Neutrophil (primary cell): Measurements from ENCODE around the gene ABLIM1.

Experiments
- H3K27ac ChIP-seq: fragments of 200-600 bp; sonication (generic); 2 replicates; pipeline ENCODE4 v1.5.1; 2016; ENCODE audit warnings: mild to moderate bottlenecking, moderate library complexity
- H3K27me3 ChIP-seq: fragments of 200-600 bp; sonication (generic); 2 replicates; pipeline ENCODE4 v1.6.0; 2016; ENCODE audit warnings: mild to moderate bottlenecking
- H3K36me3 ChIP-seq: fragments of 200-600 bp; sonication (generic); 2 replicates; pipeline ENCODE4 v1.5.1; 2017
- H3K4me1 ChIP-seq, 2 experiments: fragments of 200-600 bp in 1 of 2; sonication (generic) in 1 of 2; 1 replicate in 1 of 2; 2 replicates in 1 of 2; pipeline versions ENCODE4 v1.5.1 to v1.6.1; 2013 to 2016; ENCODE audit warnings: low read depth in 1 of 2, low read length in 1 of 2, mild to moderate bottlenecking in 1 of 2, moderate library complexity in 1 of 2; ENCODE audit not compliant: control insufficient read depth in 1 of 2, insufficient read depth in 1 of 2
- H3K4me3 ChIP-seq, 2 experiments: fragments of 200-600 bp in 1 of 2; sonication (generic) in 1 of 2; 1 replicate in 1 of 2; 2 replicates in 1 of 2; pipeline ENCODE4 v1.5.1; 2013 to 2016; ENCODE audit warnings: low read depth in 1 of 2, low read length in 1 of 2, mild to moderate bottlenecking in 1 of 2, moderate library complexity in 1 of 2
- H3K9me3 ChIP-seq: fragments of 200-600 bp; sonication (generic); 2 replicates; pipeline ENCODE4 v1.5.1; 2016
- TF ChIP-seq, protein P1 (sequence below): fragments of 200-600 bp; sonication (generic); IDR thresholded peaks from 2 replicates; pipeline ENCODE4 v1.5.1; 2016; ENCODE audit warnings: antibody characterized with exemption

ABLIM1 gene

DNA sequence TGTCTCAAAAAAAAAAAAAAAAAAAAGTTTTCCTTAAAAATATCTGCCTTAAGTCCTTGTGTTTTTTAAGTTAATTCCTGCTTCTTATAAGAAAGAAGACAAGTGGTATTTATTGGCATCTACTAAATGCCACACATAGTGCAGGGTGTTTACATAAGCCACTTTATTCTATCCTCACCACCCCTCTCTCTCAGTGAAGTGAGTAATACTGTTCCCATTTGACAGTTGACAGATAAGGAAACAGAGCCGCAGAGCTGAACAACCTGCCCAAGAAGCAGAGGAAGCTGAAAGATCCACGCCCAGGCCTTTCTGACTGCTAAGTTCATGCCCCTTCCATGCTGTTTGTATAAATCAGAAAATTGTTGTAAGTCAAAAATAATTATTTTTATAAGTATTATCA, 54.1 kb downstream of the ABLIM1 start:
- Histone ChIP-seq H3K4me3 (no peak overlapping the region), H3K27ac (no peak overlapping the region), H3K27me3 (no peaks in the 10 kb centered on the region), H3K9me3 (no peaks in the 10 kb centered on the region), H3K4me1 (no peaks in the 10 kb centered on the region), H3K36me3 (no peaks in the 10 kb centered on the region)
- TF ChIP-seq, protein P1, sequence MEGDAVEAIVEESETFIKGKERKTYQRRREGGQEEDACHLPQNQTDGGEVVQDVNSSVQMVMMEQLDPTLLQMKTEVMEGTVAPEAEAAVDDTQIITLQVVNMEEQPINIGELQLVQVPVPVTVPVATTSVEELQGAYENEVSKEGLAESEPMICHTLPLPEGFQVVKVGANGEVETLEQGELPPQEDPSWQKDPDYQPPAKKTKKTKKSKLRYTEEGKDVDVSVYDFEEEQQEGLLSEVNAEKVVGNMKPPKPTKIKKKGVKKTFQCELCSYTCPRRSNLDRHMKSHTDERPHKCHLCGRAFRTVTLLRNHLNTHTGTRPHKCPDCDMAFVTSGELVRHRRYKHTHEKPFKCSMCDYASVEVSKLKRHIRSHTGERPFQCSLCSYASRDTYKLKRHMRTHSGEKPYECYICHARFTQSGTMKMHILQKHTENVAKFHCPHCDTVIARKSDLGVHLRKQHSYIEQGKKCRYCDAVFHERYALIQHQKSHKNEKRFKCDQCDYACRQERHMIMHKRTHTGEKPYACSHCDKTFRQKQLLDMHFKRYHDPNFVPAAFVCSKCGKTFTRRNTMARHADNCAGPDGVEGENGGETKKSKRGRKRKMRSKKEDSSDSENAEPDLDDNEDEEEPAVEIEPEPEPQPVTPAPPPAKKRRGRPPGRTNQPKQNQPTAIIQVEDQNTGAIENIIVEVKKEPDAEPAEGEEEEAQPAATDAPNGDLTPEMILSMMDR = no peak

DNA sequence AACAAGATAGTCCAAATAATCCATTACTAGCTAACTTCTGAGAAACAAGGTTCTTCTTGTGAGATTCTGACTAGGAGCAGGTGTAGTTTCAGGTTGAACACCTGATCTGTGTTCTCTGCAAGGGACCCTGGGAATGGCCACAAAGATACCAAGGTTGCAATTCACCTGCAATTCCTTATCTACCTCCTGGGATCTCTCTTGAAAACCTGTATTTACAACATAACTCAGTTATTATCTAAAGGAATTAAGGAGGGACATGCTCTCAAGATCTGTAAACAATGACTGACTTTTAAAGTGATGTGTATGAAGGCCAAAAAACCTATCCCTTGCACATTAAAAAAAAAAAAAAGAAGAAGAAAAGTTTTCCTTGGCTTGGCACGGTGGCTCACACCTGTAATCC, 54.8 kb downstream of the ABLIM1 start:
- Histone ChIP-seq H3K27ac (no peak overlapping the region), H3K36me3 (no peaks in the 10 kb centered on the region), H3K27me3 (no peaks in the 10 kb centered on the region), H3K9me3 (no peaks in the 10 kb centered on the region), H3K4me3 (no peak overlapping the region), H3K4me1 (no peaks in the 10 kb centered on the region)
- TF ChIP-seq, protein P1 = no peak

DNA sequence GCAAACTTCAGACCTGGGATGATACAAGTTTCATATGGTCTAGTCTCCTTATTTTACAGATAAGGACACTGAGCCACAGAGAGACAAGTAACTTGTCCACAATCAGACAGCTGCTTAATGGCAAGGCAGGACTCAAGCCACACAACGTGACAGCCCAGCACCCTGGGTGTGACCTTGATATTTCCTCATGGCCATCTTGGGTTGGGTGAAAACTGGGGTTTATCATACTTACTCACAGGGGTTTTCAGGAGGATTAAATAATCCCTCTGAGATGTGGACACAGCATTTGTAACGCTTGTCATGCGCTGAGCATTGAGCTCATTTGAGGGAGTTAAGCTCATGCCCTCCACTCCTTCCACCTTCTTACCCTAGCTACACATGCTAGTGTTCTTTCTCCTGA, 58.0 kb downstream of the ABLIM1 start:
- Histone ChIP-seq H3K27ac (no peak overlapping the region), H3K4me3 (no peak overlapping the region), H3K27me3 (no peaks in the 10 kb centered on the region), H3K9me3 (no peaks in the 10 kb centered on the region), H3K4me1 (no peaks in the 10 kb centered on the region), H3K36me3 (no peaks in the 10 kb centered on the region)
- TF ChIP-seq, protein P1 = no peak

DNA sequence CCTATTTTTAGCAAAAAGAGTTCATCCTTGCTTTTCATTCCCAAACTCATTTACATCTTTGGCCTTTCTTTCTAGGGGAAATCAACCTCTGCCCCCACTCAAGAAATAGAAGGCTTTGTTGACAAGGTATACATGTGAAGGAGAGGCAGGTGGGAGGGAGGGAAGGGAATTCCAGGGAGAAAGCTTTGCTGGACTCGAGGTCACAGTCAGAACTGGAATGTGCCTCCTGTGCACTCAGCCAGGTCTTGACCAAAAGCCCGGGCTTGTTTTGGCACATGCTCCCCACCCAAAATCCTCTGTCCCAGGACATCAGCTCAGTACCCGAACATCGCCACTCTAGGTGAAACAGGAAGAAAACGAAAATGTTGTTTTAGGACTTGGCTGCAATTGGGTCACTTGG, 61.3 kb downstream of the ABLIM1 start:
- Histone ChIP-seq H3K4me3 (no peak overlapping the region), H3K27ac (no peak overlapping the region), H3K9me3 (no peaks in the 10 kb centered on the region), H3K36me3 (no peaks in the 10 kb centered on the region), H3K27me3 (no peaks in the 10 kb centered on the region), H3K4me1 (no peaks in the 10 kb centered on the region)
- TF ChIP-seq, protein P1 = no peak

DNA sequence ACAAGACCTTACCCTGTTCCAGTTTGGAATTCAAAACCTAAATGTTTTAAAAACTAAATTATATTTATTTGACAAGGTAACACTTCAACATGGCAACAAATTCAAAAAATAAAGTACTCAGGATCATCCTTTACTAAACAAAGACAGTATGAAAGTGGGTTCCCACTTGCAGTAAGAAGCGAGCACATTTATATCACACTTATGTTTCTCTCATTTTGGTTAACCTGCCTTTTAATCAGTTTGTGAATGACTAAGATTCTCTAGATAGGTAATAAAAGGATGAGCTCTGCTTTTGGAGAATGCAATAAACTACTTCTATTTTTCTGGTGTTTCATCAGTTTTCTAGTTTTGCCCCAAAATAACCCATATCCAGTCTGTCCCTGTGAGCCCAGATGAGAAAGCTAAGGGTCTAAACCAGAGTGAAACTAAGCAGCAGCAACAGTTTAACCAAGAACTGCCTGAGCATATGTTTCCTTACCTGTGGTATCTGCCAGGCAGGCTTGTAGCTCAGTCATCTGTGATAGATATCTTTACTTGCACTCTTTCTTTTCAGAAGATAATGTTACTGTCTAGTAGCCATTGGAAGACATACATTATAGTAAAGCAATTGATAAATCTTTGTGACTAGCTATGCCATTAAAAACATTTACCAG, 64.1 kb downstream of the ABLIM1 start:
- TF ChIP-seq, protein P1 = no peak
- H3K4me3 ChIP-seq = no peak overlapping the region
- H3K4me1 ChIP-seq = no peaks in the 10 kb centered on the region
- no peaks in the 10 kb centered on the region for H3K9me3 ChIP-seq
- no peaks in the 10 kb centered on the region for H3K27me3 ChIP-seq
- H3K27ac ChIP-seq = no peak overlapping the region
- H3K36me3 ChIP-seq = no peaks in the 10 kb centered on the region
